IMR-90 (cell line): Measurements from ENCODE around the gene MARCHF9. TPM values are rescaled to one million over a fixed set of nuclear protein-coding genes. Genes with fewer than 3 reads are reported as not detected.

Experiments
- ATAC-seq: fragments of 200-7000 bp; cut with Tn5 transposase; 2 replicates; pipeline ENCODE4 v1.9.1; 2020; ENCODE audit warnings: low read depth, mild to moderate bottlenecking, moderate library complexity
- BruUV-seq: library from RNA; stranded (reverse); fragments of 400-500 nt; replicated peaks from 2 replicates; lab custom pipeline; 2021; lab: Mats Ljungman, UMichigan
- CTCF ChIA-PET: fragments of 300-600 bp; formaldehyde crosslinking; extraction: SDS; loops from one replicate; lab custom pipeline; 2021; ENCODE audit warnings: antibody characterized with exemption; lab: Yijun Ruan, JAX
- POLR2A ChIA-PET: fragments of 300-600 bp; sonication (Branson Sonifier 250); formaldehyde crosslinking; loops from one replicate; lab custom pipeline; 2022; ENCODE audit warnings: antibody characterized with exemption; ENCODE audit not compliant: unreplicated experiment; lab: Charles Lee
- DNase-seq: peaks from one replicate; pipeline ENCODE4 v3.0.0; 2013
- H2AFZ ChIP-seq: replicated peaks from 2 replicates; pipeline ENCODE3; 2013; ENCODE audit warnings: low read length, mild to moderate bottlenecking; ENCODE audit not compliant: poor library complexity
- H2AK5ac ChIP-seq: 2 replicates; pipeline ENCODE4 v1.6.1; 2013; ENCODE audit warnings: low read depth, low read length, inconsistent platforms
- H2AK9ac ChIP-seq: replicated peaks from 2 replicates; pipeline ENCODE3; 2013; ENCODE audit warnings: mild to moderate bottlenecking, low read depth, low read length, moderate library complexity; ENCODE audit not compliant: poor library complexity
- H2BK120ac ChIP-seq: 2 replicates; pipeline ENCODE4 v1.6.1; 2013; ENCODE audit warnings: low read depth, low read length, inconsistent platforms
- H2BK15ac ChIP-seq: 3 replicates; pipeline ENCODE4 v1.6.1; 2013; ENCODE audit warnings: low read depth, low read length, inconsistent platforms
- H2BK20ac ChIP-seq: 2 replicates; pipeline ENCODE4 v1.6.1; 2013; ENCODE audit warnings: low read depth, mild to moderate bottlenecking, inconsistent platforms, low read length, moderate library complexity
- H2BK5ac ChIP-seq: 2 replicates; pipeline ENCODE4 v1.6.1; 2013; ENCODE audit warnings: mild to moderate bottlenecking, low read depth, low read length, inconsistent platforms; ENCODE audit not compliant: poor library complexity, severe bottlenecking
- H3K14ac ChIP-seq: replicated peaks from 2 replicates; pipeline ENCODE4 v1.6.1; 2013; ENCODE audit warnings: low read depth, low read length, inconsistent platforms
- H3K18ac ChIP-seq: 2 replicates; pipeline ENCODE4 v1.6.1; 2013; ENCODE audit warnings: low read depth, low read length, control low read depth
- H3K23ac ChIP-seq: 2 replicates; pipeline ENCODE4 v1.6.1; 2013; ENCODE audit warnings: low read depth, low read length, inconsistent platforms
- H3K27ac ChIP-seq: 2 replicates; pipeline ENCODE4 v1.5.1; 2013; ENCODE audit warnings: mild to moderate bottlenecking, control low read depth, low read length; ENCODE audit not compliant: insufficient read depth
- H3K27me3 ChIP-seq: 2 replicates; pipeline ENCODE4 v1.6.1; 2013; ENCODE audit warnings: low read length; ENCODE audit not compliant: control insufficient read depth, insufficient read depth
- H3K36me3 ChIP-seq: 2 replicates; pipeline ENCODE4 v1.6.1; 2013; ENCODE audit warnings: low read length, mixed read lengths; ENCODE audit not compliant: control insufficient read depth, insufficient read depth
- H3K4ac ChIP-seq: 2 replicates; pipeline ENCODE4 v1.6.1; 2013; ENCODE audit warnings: low read depth, low read length, inconsistent platforms
- H3K4me1 ChIP-seq: 2 replicates; pipeline ENCODE4 v1.6.1; 2013; ENCODE audit warnings: low read length, mixed read lengths; ENCODE audit not compliant: control insufficient read depth, insufficient read depth
- H3K4me2 ChIP-seq: 2 replicates; pipeline ENCODE4 v1.6.1; 2013; ENCODE audit warnings: low read depth, mild to moderate bottlenecking, control low read depth, low read length, moderate library complexity
- H3K4me3 ChIP-seq: 2 replicates; pipeline ENCODE4 v1.5.1; 2013; ENCODE audit warnings: low read depth, mild to moderate bottlenecking, control low read depth, low read length, moderate library complexity; ENCODE audit not compliant: insufficient read depth
- H3K56ac ChIP-seq: 2 replicates; pipeline ENCODE4 v1.6.1; 2013; ENCODE audit warnings: low read length, inconsistent platforms; ENCODE audit not compliant: insufficient read depth; ENCODE audit errors: extremely low read depth
- H3K79me1 ChIP-seq, 2 experiments: 2 replicates each; pipeline ENCODE4 v1.6.1; 2013; ENCODE audit warnings: low read length in 2 of 2, inconsistent platforms in 1 of 2, low read depth in 1 of 2
- H3K9ac ChIP-seq: 2 replicates; pipeline ENCODE4 v1.6.1; 2013; ENCODE audit warnings: low read depth, low read length, control low read depth
- H3K9me1 ChIP-seq: 2 replicates; pipeline ENCODE4 v1.6.1; 2013; ENCODE audit warnings: low read length, inconsistent platforms; ENCODE audit not compliant: insufficient read depth
- H3K9me3 ChIP-seq: 2 replicates; pipeline ENCODE4 v1.6.1; 2013; ENCODE audit warnings: low read length; ENCODE audit not compliant: control insufficient read depth, insufficient read depth
- H4K20me1 ChIP-seq: 2 replicates; pipeline ENCODE4 v1.6.1; 2013; ENCODE audit warnings: low read length, inconsistent platforms; ENCODE audit not compliant: insufficient read depth
- H4K5ac ChIP-seq: 2 replicates; pipeline ENCODE4 v1.6.1; 2013; ENCODE audit warnings: mild to moderate bottlenecking, low read depth, low read length, control low read depth
- H4K8ac ChIP-seq, 2 experiments: 2 replicates each; pipeline ENCODE4 v1.6.1; 2013; ENCODE audit warnings: low read depth in 2 of 2, low read length in 2 of 2, control low read depth in 1 of 2, inconsistent platforms in 1 of 2
- H4K91ac ChIP-seq: 2 replicates; pipeline ENCODE4 v1.6.1; 2013; ENCODE audit warnings: low read depth, low read length, inconsistent platforms; ENCODE audit not compliant: insufficient read depth
- BHLHE40 ChIP-seq: fragments of 150-350 bp; IDR thresholded peaks from 2 replicates; pipeline ENCODE4 v1.6.1; 2016; ENCODE audit warnings: mild to moderate bottlenecking, low read depth, low read length
- CEBPB ChIP-seq: IDR thresholded peaks from 2 replicates; pipeline ENCODE4 v1.6.1; 2012; ENCODE audit warnings: low read depth, low read length, improper control_type of control experiment
- CHD1 ChIP-seq: IDR thresholded peaks from 2 replicates; pipeline ENCODE4 v1.6.1; 2012; ENCODE audit warnings: low read depth, low read length, improper control_type of control experiment
- CTCF ChIP-seq: conservative IDR thresholded peaks from 2 replicates; pipeline ENCODE4 v1.5.1; 2012; ENCODE audit warnings: mild to moderate bottlenecking, low read depth, low read length, improper control_type of control experiment
- ELK1 ChIP-seq: fragments of 150-350 bp; IDR thresholded peaks from 2 replicates; pipeline ENCODE4 v1.6.1; 2016; ENCODE audit warnings: low read depth, mild to moderate bottlenecking, low read length, moderate library complexity, borderline replicate concordance
- FOS ChIP-seq: fragments of 150-350 bp; IDR thresholded peaks from 2 replicates; pipeline ENCODE4 v1.6.1; 2016; ENCODE audit warnings: low read depth, low read length
- MAFK ChIP-seq: IDR thresholded peaks from 2 replicates; pipeline ENCODE4 v1.6.1; 2012; ENCODE audit warnings: low read depth, low read length, improper control_type of control experiment
- MAZ ChIP-seq: IDR thresholded peaks from 2 replicates; pipeline ENCODE4 v1.6.1; 2012; ENCODE audit warnings: low read depth, mild to moderate bottlenecking, low read length, improper control_type of control experiment, moderate library complexity, borderline replicate concordance
- MXI1 ChIP-seq: IDR thresholded peaks from 2 replicates; pipeline ENCODE4 v1.6.1; 2012; ENCODE audit warnings: low read depth, mild to moderate bottlenecking, low read length, moderate library complexity, borderline replicate concordance
- NFE2L2 ChIP-seq: fragments of 150-350 bp; IDR thresholded peaks from 2 replicates; pipeline ENCODE4 v1.6.1; 2016; ENCODE audit warnings: low read depth, mild to moderate bottlenecking, low read length
- POLR2A ChIP-seq: IDR thresholded peaks from 2 replicates; pipeline ENCODE4 v1.6.1; 2012; ENCODE audit warnings: mild to moderate bottlenecking, low read depth, low read length
- RAD21 ChIP-seq: IDR thresholded peaks from 2 replicates; pipeline ENCODE4 v1.6.1; 2012; ENCODE audit warnings: low read length, improper control_type of control experiment
- RCOR1 ChIP-seq: IDR thresholded peaks from 2 replicates; pipeline ENCODE4 v1.6.1; 2012; ENCODE audit warnings: mild to moderate bottlenecking, low read length, improper control_type of control experiment; ENCODE audit not compliant: insufficient replicate concordance
- RFX5 ChIP-seq: IDR thresholded peaks from 2 replicates; pipeline ENCODE4 v1.8.0; 2012; ENCODE audit warnings: low read depth, mild to moderate bottlenecking, low read length, moderate library complexity
- SMC3 ChIP-seq: fragments of 150-350 bp; IDR thresholded peaks from 2 replicates; pipeline ENCODE4 v1.6.1; 2016; ENCODE audit warnings: low read depth, mild to moderate bottlenecking, antibody characterized with exemption, low read length, moderate library complexity
- USF2 ChIP-seq: fragments of 150-350 bp; IDR thresholded peaks from 2 replicates; pipeline ENCODE4 v1.6.1; 2017; ENCODE audit warnings: mild to moderate bottlenecking, antibody characterized with exemption, low read length, low read depth
- WGBS, 2 experiments: methylation state at CpG; one replicate each; pipeline versions ENCODE4 v1.1.5 to v1.1.7; 2013; ENCODE audit warnings: missing lambda C conversion rate in 2 of 2; ENCODE audit not compliant: insufficient read length in 1 of 2; ENCODE audit errors: extremely low coverage in 2 of 2; 5-methylcytosine and 5-hydroxymethylcytosine counted together
- dilution Hi-C: fragments of 300-500 bp; cut with HindIII; formaldehyde crosslinking; loops from one replicate; pipeline ENCODE4 v1.14.3; 2018; ENCODE audit warnings: low sequenced_read_pairs; ENCODE audit not compliant: unreplicated experiment
- in situ Hi-C: fragments of 300-500 bp; cut with MboI; formaldehyde crosslinking; loops from 3 replicates; pipeline ENCODE4 v1.14.3; 2019; ENCODE audit warnings: low sequenced_read_pairs, inconsistent platforms, mixed read lengths
- intact Hi-C: fragments of 100-400 bp; cut with micrococcal nuclease; formaldehyde crosslinking; loops from 2 replicates; pipeline ENCODE4 v1.10.0; 2022
- polyA plus RNA-seq, 3 experiments: library from polyadenylated mRNA; depleted of rRNA; stranded (reverse); fragments of >200 nt; gene quantifications; 2 replicates each; pipeline ENCODE4 v1.2.3, GENCODE V29; 2012; ENCODE audit warnings: low replicate concordance in 1 of 3
- total RNA-seq: library from RNA; depleted of rRNA; stranded (reverse); fragments of >200 nt; gene quantifications from 2 replicates; pipeline ENCODE4 v1.2.3, GENCODE V29; 2012

MARCHF9 gene
- total and polyA plus RNA-seq, 2 of the 4 experiments (the other 2 are of a cell fraction) = 1.1 to 5.4 TPM

DNA sequence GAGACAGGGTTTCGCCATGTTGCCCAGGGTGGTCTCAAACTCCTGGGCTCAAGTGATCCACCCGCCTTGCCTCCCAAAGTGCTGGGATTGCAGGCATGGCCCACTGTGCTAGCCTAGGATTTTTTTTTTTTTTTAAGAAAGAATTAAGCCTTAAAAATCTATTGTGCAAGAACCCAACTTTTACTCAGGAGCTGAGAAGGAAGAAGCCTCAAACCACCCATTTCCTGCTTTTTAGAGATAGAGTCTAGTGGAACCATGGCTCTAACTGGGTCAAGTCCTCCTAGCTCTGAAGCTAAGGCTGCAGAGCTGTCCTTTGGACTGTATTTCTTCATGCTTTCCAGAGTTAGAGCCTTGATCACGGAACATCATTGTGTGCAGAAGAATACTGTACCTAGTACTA is 26.3 kb downstream of the MARCHF9 start:
- no peak overlapping the region for H3K56ac ChIP-seq
- no peaks in the 10 kb centered on the region for H3K27me3 ChIP-seq
- H3K14ac ChIP-seq = no peak overlapping the region
- H3K36me3 ChIP-seq = peaks cover 8% of the 10 kb centered on the region
- H2BK20ac ChIP-seq = no peak overlapping the region
- no peak overlapping the region for H2BK5ac ChIP-seq
- 0 out of 2 replicates have a peak, but pooled peaks cover 2% of the 10 kb centered on the region for H3K4me1 ChIP-seq
- no peak overlapping the region for H2BK15ac ChIP-seq
- no peak overlapping the region for H3K18ac ChIP-seq
- 86% methylated on average over 1 of the region's 3 CpGs; no CpG with 5 or more reads in 1 of the 2 experiments for WGBS, 2 experiments
- no peak overlapping the region for H3K4me2 ChIP-seq
- H3K9me3 ChIP-seq = no peaks in the 10 kb centered on the region
- H2AK5ac ChIP-seq = no peak overlapping the region
- no peak overlapping the region for H2AK9ac ChIP-seq
- ChIA-PET CTCF (no interaction called here), POLR2A (no interaction called here)
- DNase-seq (no peak), ATAC-seq (no peak)
- H4K91ac ChIP-seq = no peak overlapping the region; the same call in 1 of the 2 replicates
- intact Hi-C loops (no loop called here), dilution Hi-C loops (no loop called here), in situ Hi-C loops (no loop called here)
- H3K23ac ChIP-seq = no peak overlapping the region
- no peak overlapping the region for H4K5ac ChIP-seq
- H4K8ac ChIP-seq = no peak overlapping the region
- peaks cover 13 to 26% of the 10 kb centered on the region in 2 experiments; a peak in 3 of 4 replicates for H3K79me1 ChIP-seq
- H2BK120ac ChIP-seq = no peak overlapping the region
- no peaks in the 10 kb centered on the region for H3K9me1 ChIP-seq
- no peak overlapping the region for H3K4me3 ChIP-seq
- H3K27ac ChIP-seq = no peak overlapping the region
- TF ChIP-seq MAZ (no peak), NFE2L2 (no peak), RCOR1 (no peak), USF2 (no peak), RFX5 (no peak), MAFK (no peak), SMC3 (no peak), CHD1 (no peak), CTCF (no peak), BHLHE40 (no peak), POLR2A (no peak), CEBPB (no peak), ELK1 (no peak), RAD21 (no peak), FOS (no peak), MXI1 (no peak)
- no peak overlapping the region for H3K4ac ChIP-seq
- no peak overlapping the region for H2AFZ ChIP-seq
- no peaks in the 10 kb centered on the region for H4K20me1 ChIP-seq
- H3K9ac ChIP-seq = no peak overlapping the region
- BruUV-seq = no TSS peak
